GM12865 (cell line): ENCODE data around the gene TDRKH.

Experiments
- DNase-seq: peaks from one replicate; pipeline ENCODE4 v3.0.0; 2010; ENCODE audit warnings: low read depth
- H3K4me3 ChIP-seq: 2 replicates; pipeline ENCODE4 v1.5.1; 2011; ENCODE audit warnings: mild to moderate bottlenecking, low read depth, low read length, control low read depth
- CTCF ChIP-seq: IDR thresholded peaks from 2 replicates; pipeline ENCODE4 v1.5.1; 2011; ENCODE audit warnings: low read length, control low read depth, low read depth, inconsistent platforms; ENCODE audit not compliant: insufficient read depth; ENCODE audit errors: missing control alignments

TDRKH gene

GRCh38 chr1:151801310-151801820, 11.1 kb upstream of the TDRKH start:
- TF ChIP-seq CTCF, result no peak
- H3K4me3 ChIP-seq, result no peak overlapping the region
- no peak for DNase-seq

- no peak for TF ChIP-seq CTCF
- no peak for DNase-seq
Measured at GRCh38 chr1:151800830-151801229, 10.5 kb upstream of the TDRKH start.

GRCh38 chr1:151799179-151800022, 9.1 kb upstream of the TDRKH start:
- DNase-seq, result no peak
- no peak overlapping the region for H3K4me3 ChIP-seq
- no peak for TF ChIP-seq CTCF

More at GRCh38 chr1:151800830-151801229, 10.5 kb upstream of the TDRKH start:
- H3K4me3 ChIP-seq, result no peak overlapping the region

GRCh38 chr1:151798571-151798970, 8.3 kb upstream of the TDRKH start:
- no peak for TF ChIP-seq CTCF
- peak; percentile 62 for DNase-seq
- H3K4me3 ChIP-seq, result no peak overlapping the region

GRCh38 chr1:151790940-151791651, 796 bp upstream of the TDRKH start:
- H3K4me3 ChIP-seq, result peak overlapping the region; percentile 82
- TF ChIP-seq CTCF, result no peak
- DNase-seq, result peak; percentile 19

GRCh38 chr1:151787689-151788088, 2.6 kb downstream of the TDRKH start:
- no peak overlapping the region for H3K4me3 ChIP-seq
- no peak for DNase-seq
- no peak for TF ChIP-seq CTCF

- no peak for TF ChIP-seq CTCF
- no peak for DNase-seq
- H3K4me3 ChIP-seq, result no peak overlapping the region
Measured at GRCh38 chr1:151783796-151784195, 6.5 kb downstream of the TDRKH start.
